Left lobe of liver (tissue), 1 donor: Measurements from ENCODE around the gene MLNR. TPM values are rescaled to one million over a fixed set of nuclear protein-coding genes. Genes with fewer than 3 reads are reported as not detected.

Experiments
- total RNA-seq: library from RNA; stranded (reverse); gene quantifications from one replicate; pipeline ENCODE4 v1.2.1, GENCODE V29; 2021
- donor health status: DM: no; HTN: yes; CAD: no.

MLNR gene
- total RNA-seq, 1 donor from 2014 or later = not detected

Other genes with a start within 250 kb of the MLNR start
- gene FNDC3A, start 244.4 kb upstream of the MLNR start, total RNA-seq = 47.1 TPM
- gene CDADC1, start 27.6 kb downstream of the MLNR start, total RNA-seq = 8.3 TPM
- gene CAB39L, start 223.7 kb downstream of the MLNR start, total RNA-seq = 2.4 TPM
- 4.9 TPM for gene SETDB2, start 223.9 kb downstream of the MLNR start, total RNA-seq